ENCODE results near the gene HOXA2. TPM values are rescaled to one million over a fixed set of nuclear protein-coding genes. Genes with fewer than 3 reads are reported as not detected.
A peak's percentile ranks its signal among the peaks of the same experiment; 100 is the strongest.

Gene HOXA2
- total and polyA plus RNA-seq, 4 donors: 0.05 to 0.13 (median 0.08) TPM

GRCh38 chr7:27105301-27106031 is 3.0 kb upstream of the HOXA2 start:
- Histone ChIP-seq H3K36me3 (ENCODE audit: control insufficient read depth in 4 of 4, insufficient read depth in 3 of 4, low read depth in 1 of 4, low read length in 3 of 4) (no peaks in the 10 kb centered on the region), H3K9me3 (ENCODE audit: control insufficient read depth in 4 of 4, low read length in 3 of 4) (no peaks in the 10 kb centered on the region), H3K4me1 (ENCODE audit: control insufficient read depth in 4 of 4, insufficient read depth in 4 of 4, low read length in 3 of 4) (peaks cover 0 to 9% (median 2%) of the 10 kb centered on the region in 4 donors), H3K27ac (ENCODE audit: low read depth in 1 of 2, low read length in 2 of 2) (peak overlapping the region in 1 of 2 donors; percentile 41), H3K9ac (ENCODE audit: low read depth in 1 of 2, low read length in 2 of 2) (no peak overlapping the region), H3K27me3 (ENCODE audit: control insufficient read depth in 4 of 4, insufficient read depth in 4 of 4, low read length in 3 of 4) (peaks cover 0 to 23% (median 8%) of the 10 kb centered on the region in 4 donors), H3K4me3 (ENCODE audit: low read depth in 1 of 3, low read length in 3 of 3) (no peak overlapping the region)
- no peak for TF ChIP-seq FOXA2 (IDR thresholded peaks at IDR 0.05)
- no peak for TF ChIP-seq HNF4A (conservative IDR thresholded peaks at IDR 0.05)
- TF ChIP-seq JUND (IDR thresholded peaks at IDR 0.05): no peak
- no peak for TF ChIP-seq SP1 (IDR thresholded peaks at IDR 0.05)
- no peak for TF ChIP-seq NR2F2 (IDR thresholded peaks at IDR 0.05)
- no peak for TF ChIP-seq RAD21 (IDR thresholded peaks at IDR 0.05)
- TF ChIP-seq MAX (IDR thresholded peaks at IDR 0.05): no peak
- TF ChIP-seq REST (IDR thresholded peaks at IDR 0.05): no peak
- no peak for TF ChIP-seq ZBTB33 (IDR thresholded peaks at IDR 0.05)
- TF ChIP-seq YY1 (IDR thresholded peaks at IDR 0.05): no peak
- no peak for TF ChIP-seq GABPA (IDR thresholded peaks at IDR 0.05 in 1 of 2, conservative IDR thresholded peaks at IDR 0.05 in 1 of 2)
- no peak for TF ChIP-seq EGR1 (IDR thresholded peaks at IDR 0.05; ENCODE audit: low read depth in 2 of 2)
- no peak for TF ChIP-seq ATF3 (IDR thresholded peaks at IDR 0.05)
- TF ChIP-seq FOXA1 (IDR thresholded peaks at IDR 0.05): no peak
- TF ChIP-seq TAF1 (conservative IDR thresholded peaks at IDR 0.05): no peak
- TF ChIP-seq RXRA (IDR thresholded peaks at IDR 0.05): no peak
- no peak for TF ChIP-seq CTCF (IDR thresholded peaks at IDR 0.05; ENCODE audit: low read depth, low read length, missing input control)
- WGBS: 37% methylated on average over 13 of the region's 13 CpGs
- no peak for DNase-seq (ENCODE audit: low spot score)
